Activated naive CD4-positive, alpha-beta T cell (primary cell): ENCODE data around the gene PPT1.

Experiments
- DNase-seq, 4 experiments: peaks; one replicate each; lab custom pipeline; 2025; lab: John Stamatoyannopoulos, UW

PPT1 gene

DNA sequence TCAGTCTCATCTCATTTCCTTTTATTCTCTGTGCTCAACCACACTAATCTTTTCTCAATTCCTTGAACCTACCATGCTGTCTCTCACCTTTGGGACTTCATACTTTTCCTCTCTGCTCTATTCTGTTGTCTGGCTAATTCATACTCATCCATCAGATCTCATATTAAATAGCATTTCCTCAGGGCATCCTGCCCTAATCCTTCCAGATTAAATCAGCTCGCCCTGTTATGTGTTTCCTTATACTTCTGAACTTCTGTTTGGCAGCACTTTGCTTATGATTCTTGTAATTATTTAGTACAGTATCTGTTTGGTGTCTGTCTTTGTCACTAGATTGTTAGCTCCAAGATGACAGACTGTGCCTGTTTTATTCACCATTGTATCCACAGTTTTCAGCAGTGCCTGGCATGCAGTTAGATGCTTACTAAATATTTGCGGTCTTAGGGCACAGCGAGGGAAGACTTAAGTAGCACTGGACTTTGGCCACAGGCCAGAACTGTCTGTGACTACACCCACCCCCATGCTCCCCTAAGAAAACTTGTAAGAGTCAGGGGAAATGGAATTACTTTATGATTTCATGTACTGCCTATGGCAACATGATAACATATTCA, 66.4 kb downstream of the PPT1 start:
- DNase-seq, result no peak

- DNase-seq, result no peak
These were observed 67.4 kb downstream of the PPT1 start for GRCh38 chr1:40029608-40030007.

GRCh38 chr1:40027647-40028046, 69.4 kb downstream of the PPT1 start:
- DNase-seq, result no peak

DNA sequence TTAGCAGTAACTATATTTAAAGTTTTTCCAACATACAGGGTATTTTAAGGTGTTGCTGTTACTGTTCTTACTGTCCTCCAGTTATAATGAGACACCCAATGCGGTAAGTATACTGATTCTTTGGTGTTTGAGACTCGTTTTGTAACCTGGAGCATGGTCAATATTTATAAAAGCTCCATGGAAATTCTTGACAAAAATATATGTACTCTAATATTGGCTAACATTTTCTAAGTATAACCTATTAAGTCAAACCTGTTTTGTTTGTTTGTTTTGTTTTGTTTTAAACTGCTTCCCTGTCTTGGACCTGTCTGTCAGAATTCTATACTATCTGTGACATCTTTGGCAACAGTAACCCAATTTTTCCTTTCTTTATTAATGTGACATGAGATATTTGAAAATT, 72.4 kb downstream of the PPT1 start:
- DNase-seq, result no peak

DNA sequence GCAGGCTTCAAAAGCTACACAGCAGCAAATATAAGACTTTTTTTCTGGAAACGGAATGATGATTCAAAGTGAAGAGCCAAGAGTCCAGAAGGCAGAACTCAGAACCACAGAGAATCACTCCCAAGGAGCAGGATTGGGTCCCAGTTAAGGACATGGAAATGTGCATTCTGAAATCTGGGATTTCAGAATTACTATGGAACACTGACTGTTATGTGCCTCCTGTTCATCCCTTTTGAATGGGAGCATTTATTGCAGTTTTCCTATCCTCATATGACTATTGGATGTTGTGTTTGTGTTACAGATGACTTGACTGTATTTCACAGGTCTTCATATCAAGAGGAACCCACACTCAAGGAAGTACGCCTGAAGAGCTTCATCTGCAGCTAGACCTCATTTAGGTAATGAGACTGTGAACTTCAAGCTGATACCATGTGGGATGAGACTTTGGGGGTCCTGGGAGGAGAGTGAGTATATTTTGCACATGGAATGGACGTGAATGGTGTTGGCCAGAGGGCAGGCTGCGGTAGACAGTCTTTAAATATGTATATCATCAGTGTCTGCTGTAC, 73.6 kb downstream of the PPT1 start:
- DNase-seq, result no peak
